ENCODE data around the gene PNKD.

PNKD gene

GRCh38 chr2:218375212-218375611 lies 104.9 kb downstream of the PNKD start:
- DNase-seq (ENCODE audit: low spot score): no peak

GRCh38 chr2:218378053-218378452 lies 107.7 kb downstream of the PNKD start:
- no peak for DNase-seq (ENCODE audit: low spot score)

- DNase-seq (ENCODE audit: low spot score): no peak
Measured at GRCh38 chr2:218381916-218382366, 111.6 kb downstream of the PNKD start, which contains the start of gene SLC11A1. Gene SLC11A1, plus strand, starts transcription at chr2:218382273. Its CDS starts 96 bp downstream, at chr2:218382369.

GRCh38 chr2:218382785-218383184 lies 112.5 kb downstream of the PNKD start:
- no peak for DNase-seq (ENCODE audit: low spot score)

- DNase-seq (ENCODE audit: low spot score): peak; percentile 41
Measured at GRCh38 chr2:218383892-218384519, 113.7 kb downstream of the PNKD start.

GRCh38 chr2:218384975-218385374 lies 114.7 kb downstream of the PNKD start:
- DNase-seq (ENCODE audit: low spot score): no peak

GRCh38 chr2:218386505-218387368 lies 116.4 kb downstream of the PNKD start:
- DNase-seq (ENCODE audit: low spot score): no peak

- peak; percentile 67 for DNase-seq (ENCODE audit: low spot score)
Measured at GRCh38 chr2:218387369-218388194, 117.3 kb downstream of the PNKD start.

GRCh38 chr2:218389333-218390150 lies 119.2 kb downstream of the PNKD start:
- DNase-seq (ENCODE audit: low spot score): no peak

GRCh38 chr2:218391202-218391601 lies 120.9 kb downstream of the PNKD start:
- DNase-seq (ENCODE audit: low spot score): no peak

GRCh38 chr2:218392459-218392858 lies 122.1 kb downstream of the PNKD start:
- no peak for DNase-seq (ENCODE audit: low spot score)

- no peak for DNase-seq (ENCODE audit: low spot score)
Measured at GRCh38 chr2:218392891-218393462, 122.7 kb downstream of the PNKD start.

GRCh38 chr2:218393750-218394290 lies 123.5 kb downstream of the PNKD start:
- no peak for DNase-seq (ENCODE audit: low spot score)

GRCh38 chr2:218394298-218395089 lies 124.2 kb downstream of the PNKD start:
- no peak for DNase-seq (ENCODE audit: low spot score)

GRCh38 chr2:218395090-218395444 lies 124.7 kb downstream of the PNKD start:
- no peak for DNase-seq (ENCODE audit: low spot score)

- no peak for DNase-seq (ENCODE audit: low spot score)
Measured at GRCh38 chr2:218395456-218395825, 125.1 kb downstream of the PNKD start.

- DNase-seq (ENCODE audit: low spot score): peak; percentile 95
Measured at GRCh38 chr2:218395826-218396687, 125.7 kb downstream of the PNKD start.
